Upper lobe of left lung (tissue), 4 donors: ENCODE data around the gene TPCN1.

Experiments used
- CTCF ChIP-seq, 6 experiments: fragments of 450-650 bp in 4 of 6; fragments of 200-600 bp in 2 of 6; sonication (generic) in 2 of 6; IDR thresholded peaks; one replicate each; pipeline ENCODE4 v1.5.1; 2016 to 2019; ENCODE audit warnings: antibody characterized with exemption in 6 of 6
- EP300 ChIP-seq, 4 donors: sonication (generic); formaldehyde crosslinking; IDR thresholded peaks; one replicate each; pipeline ENCODE4 v1.5.1; 2017; ENCODE audit warnings: antibody characterized with exemption in 4 of 4, control low read depth in 2 of 4
- POLR2A ChIP-seq, 4 donors: fragments of 450-650 bp; IDR thresholded peaks; one replicate each; pipeline ENCODE4 v1.5.1; 2016 to 2017; ENCODE audit warnings: antibody characterized with exemption in 4 of 4, mild to moderate bottlenecking in 2 of 4
- POLR2AphosphoS5 ChIP-seq, 2 donors: sonication (generic); formaldehyde crosslinking; IDR thresholded peaks; one replicate each; pipeline ENCODE4 v1.5.1; 2017; ENCODE audit warnings: antibody characterized with exemption in 2 of 2

DNA sequence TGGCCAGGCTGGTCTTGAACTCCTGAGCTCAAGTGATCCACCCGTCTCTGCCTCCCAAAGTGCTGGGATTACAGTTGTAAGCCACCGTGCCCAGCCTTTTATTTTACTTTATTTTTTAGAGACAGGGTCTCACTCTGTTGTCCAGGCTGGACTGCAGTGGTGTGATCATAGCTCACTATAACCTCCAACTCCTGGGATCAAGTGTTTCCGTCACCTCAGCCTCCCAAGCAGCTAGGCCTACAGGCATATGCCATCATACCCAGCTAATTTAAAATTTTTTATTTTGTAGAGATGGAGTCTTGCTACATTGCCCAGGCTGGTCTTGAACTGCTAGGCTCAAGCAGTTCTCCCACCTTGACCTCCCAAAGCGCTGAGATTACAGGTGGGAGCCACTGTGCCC lies 3.7 kb downstream of the TPCN1 start:
- TF ChIP-seq POLR2A (IDR thresholded peaks at IDR 0.05): no peak
- TF ChIP-seq CTCF (IDR thresholded peaks at IDR 0.05): no peak
- no peak for TF ChIP-seq POLR2AphosphoS5 (IDR thresholded peaks at IDR 0.05)
- TF ChIP-seq EP300 (IDR thresholded peaks at IDR 0.05): no peak
